Motor neuron (in vitro differentiated cells): ENCODE measurements around the gene SLC30A7. TPM values are rescaled to one million over a fixed set of nuclear protein-coding genes. Genes with fewer than 3 reads are reported as not detected.
"Not testable (repeated sequence)": the region's sequence is repeated elsewhere in the genome, so short reads cannot be mapped to it uniquely, and the experiment has no call there.

ENCODE experiments used
- ATAC-seq, 8 experiments: fragments of 200-7000 bp; cut with Tn5 transposase; replicated peaks in 6 of 8; 2 replicates each; pipeline ENCODE4 v1.8.0; 2021; ENCODE audit warnings: mild to moderate bottlenecking in 8 of 8, moderate library complexity in 8 of 8
- H3K27ac ChIP-seq, 2 donors: fragments of 250-450 bp; sonication (Bioruptor Pico); 2 replicates each; pipeline ENCODE4 v1.9.0; 2021; ENCODE audit warnings: antibody characterized with exemption in 2 of 2, mild to moderate bottlenecking in 2 of 2, moderate library complexity in 1 of 2
- H3K4me1 ChIP-seq, 2 donors: fragments of 250-450 bp; sonication (Bioruptor Pico); replicated peaks in 1 of 2; 2 replicates each; pipeline ENCODE4 v1.6.1; 2021; ENCODE audit warnings: antibody characterized with exemption in 2 of 2, mild to moderate bottlenecking in 2 of 2, moderate library complexity in 1 of 2
- H3K4me3 ChIP-seq, 5 donors: fragments of 250-450 bp; sonication (Bioruptor Pico); 2 replicates each; pipeline ENCODE4 v1.9.0; 2021; ENCODE audit warnings: antibody characterized with exemption in 5 of 5, mild to moderate bottlenecking in 5 of 5, moderate library complexity in 4 of 5
- WGBS, 10 experiments: fragments of 450-650 bp; shearing (Covaris generic); methylation state at CpG; one replicate each; pipeline ENCODE4 v1.0.0; 2022; 5-methylcytosine and 5-hydroxymethylcytosine counted together
- in situ Hi-C, 9 experiments: fragments of 400-800 bp; cut with MboI; loops; one replicate each; pipeline ENCODE4 v1.15.0; 2021; ENCODE audit warnings: low sequenced_read_pairs in 9 of 9, low pct_unique_long_range_greater_than_20kb in 2 of 9; ENCODE audit not compliant: unreplicated experiment in 9 of 9
- total RNA-seq, 8 experiments: library from RNA; unstranded; fragments of 300-600 nt; gene quantifications; 2 replicates each; pipeline versions ENCODE4 v1.2.3 to v1.2.4, GENCODE V29; 2022

SLC30A7 gene
- total RNA-seq, 8 experiments from 2014 or later: 19.6 to 27.0 (median 21.1) TPM

- no peak overlapping the region for H3K27ac ChIP-seq
- in situ Hi-C loops: loop anchor here in 4 of 9 experiments (10.0 to 25.0 kb wide), 2 partner anchors 361 to 369 kb away; no protein-coding TSS in a partner anchor
- H3K4me3 ChIP-seq: no peak overlapping the region
- no peak for ATAC-seq
- WGBS, 10 experiments: 85 to 100% (median 96%) methylated on average over 1 to 2 of the region's 2 CpGs; no CpG with 5 or more reads in 3 of the 10 experiments
- no peaks in the 10 kb centered on the region for H3K4me1 ChIP-seq
Observed at GRCh38 chr1:100926240-100926639, 30.4 kb downstream of the SLC30A7 start.

DNA sequence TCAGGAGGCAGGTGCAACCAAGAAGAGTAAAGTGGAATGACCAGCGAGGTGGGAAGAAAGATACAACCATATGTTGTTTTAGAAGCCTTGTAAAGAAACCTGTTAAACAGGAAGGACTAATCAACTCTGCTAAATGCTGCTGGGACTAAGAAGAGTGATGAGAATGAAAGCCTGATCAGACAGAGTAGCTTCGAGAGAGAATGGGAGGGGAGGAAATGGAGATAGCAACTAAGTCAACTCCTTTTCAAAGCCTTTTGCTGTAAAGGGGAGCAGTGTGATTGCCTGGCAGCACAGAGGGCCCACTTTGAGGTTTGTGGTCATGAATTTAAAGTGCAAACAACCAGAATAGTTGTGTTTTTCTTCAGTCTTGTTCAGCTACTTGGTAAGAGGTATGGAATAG, 31.4 kb downstream of the SLC30A7 start:
- no peaks in the 10 kb centered on the region for H3K4me1 ChIP-seq
- H3K27ac ChIP-seq: no peak overlapping the region
- in situ Hi-C loops: loop anchor here in 4 of 9 experiments (10.0 to 25.0 kb wide), 2 partner anchors 360 to 368 kb away; no protein-coding TSS in a partner anchor
- H3K4me3 ChIP-seq: no peak overlapping the region
- ATAC-seq: no peak
- 20 to 88% (median 55%) methylated on average over 1 to 2 of the region's 2 CpGs; no CpG with 5 or more reads in 2 of the 10 experiments for WGBS, 10 experiments

DNA sequence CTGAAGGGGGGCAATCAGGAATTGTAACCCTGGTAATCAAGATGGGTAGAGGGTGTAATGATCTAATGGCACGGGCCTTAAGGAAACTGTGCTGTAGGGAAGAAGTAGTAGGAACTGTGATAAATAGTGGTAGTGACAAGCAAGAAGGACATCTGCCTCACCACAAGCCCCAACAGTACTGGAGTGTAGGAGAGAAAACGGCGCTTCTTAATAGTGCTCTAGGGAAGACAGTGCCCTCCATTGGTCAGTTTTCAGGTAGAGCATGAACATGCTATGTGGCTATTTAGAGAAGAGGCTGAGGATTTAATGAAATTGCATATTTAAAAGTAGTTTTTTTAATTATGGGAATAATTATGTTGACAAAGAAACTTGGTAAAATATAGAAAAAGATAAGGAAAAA, 32.2 kb downstream of the SLC30A7 start:
- 78 to 100% (median 92%) methylated on average over 1 to 3 of the region's 3 CpGs for WGBS, 10 experiments
- H3K4me3 ChIP-seq: no peak overlapping the region
- ATAC-seq: no peak
- no peak overlapping the region for H3K27ac ChIP-seq
- H3K4me1 ChIP-seq: no peaks in the 10 kb centered on the region
- in situ Hi-C loops: loop anchor here in 4 of 9 experiments (10.0 to 25.0 kb wide), 2 partner anchors 359 to 367 kb away; no protein-coding TSS in a partner anchor

DNA sequence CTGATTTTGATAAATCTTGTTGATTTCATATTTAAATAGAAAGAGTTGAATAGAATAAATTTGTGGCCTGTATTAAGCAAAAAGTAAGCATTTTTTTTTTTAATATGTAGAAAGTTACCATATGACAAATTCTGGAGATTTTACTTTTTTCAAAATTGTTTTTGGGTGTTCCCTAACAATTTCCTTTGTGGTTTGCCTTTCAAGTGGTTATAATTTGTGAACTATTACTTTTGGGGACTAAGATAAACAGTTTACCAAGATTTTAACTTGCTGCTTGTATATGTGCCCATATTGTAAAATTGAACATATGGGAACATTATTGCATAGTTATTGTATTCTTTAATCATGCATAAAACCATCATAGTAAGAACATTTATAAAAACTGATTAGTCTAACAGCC, 34.6 kb downstream of the SLC30A7 start:
- Histone ChIP-seq H3K4me1 (no peaks in the 10 kb centered on the region), H3K27ac (no peak overlapping the region), H3K4me3 (no peak overlapping the region)
- ATAC-seq: no peak
- in situ Hi-C loops: loop anchor here in 3 of 9 experiments (25.0 kb wide), 1 partner anchor 357 kb away; no protein-coding TSS in a partner anchor

GRCh38 chr1:100931716-100932115, 35.8 kb downstream of the SLC30A7 start:
- in situ Hi-C loops: loop anchor here in 3 of 9 experiments (25.0 kb wide), 1 partner anchor 356 kb away; no protein-coding TSS in a partner anchor
- no peak for ATAC-seq
- Histone ChIP-seq H3K4me1 (no peaks in the 10 kb centered on the region), H3K4me3 (no peak overlapping the region), H3K27ac (no peak overlapping the region)
- 60 to 100% (median 100%) methylated on average over 1 of the region's 1 CpG; no CpG with 5 or more reads in 4 of the 10 experiments for WGBS, 10 experiments

DNA sequence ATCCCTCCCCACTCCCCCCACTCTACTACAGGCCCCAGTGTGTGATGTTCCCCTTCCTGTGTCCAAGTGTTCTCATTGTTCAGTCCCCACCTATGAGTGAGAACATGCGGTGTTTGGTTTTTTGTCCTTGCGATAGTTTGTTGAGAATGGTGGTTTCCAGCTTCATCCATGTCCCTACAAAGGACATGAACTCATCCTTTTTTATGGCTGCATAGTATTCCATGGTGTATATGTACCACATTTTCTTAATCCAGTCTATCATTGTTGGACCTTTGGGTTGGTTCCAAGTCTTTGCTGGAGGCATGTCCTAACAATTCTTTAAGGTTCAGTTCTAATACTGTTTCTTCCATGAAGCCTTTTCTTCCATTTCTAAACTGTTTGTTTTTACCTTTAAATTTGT, 37.7 kb downstream of the SLC30A7 start:
- WGBS, 10 experiments: no CpG with 5 or more reads among the region's 2 CpGs
- in situ Hi-C loops: loop anchor here in 3 of 9 experiments (25.0 kb wide), 1 partner anchor 354 kb away; no protein-coding TSS in a partner anchor
- not testable (repeated sequence) for H3K4me1 ChIP-seq

GRCh38 chr1:100936194-100936967, 40.5 kb downstream of the SLC30A7 start:
- ATAC-seq: no peak
- in situ Hi-C loops: loop anchor here in 3 of 9 experiments (25.0 kb wide), 1 partner anchor 351 kb away; no protein-coding TSS in a partner anchor
- Histone ChIP-seq H3K4me1 (no peaks in the 10 kb centered on the region), H3K27ac (no peak overlapping the region), H3K4me3 (no peak overlapping the region)

More for the DNA sequence above, 37.7 kb downstream of the SLC30A7 start:
- H3K27ac ChIP-seq, H3K4me3 ChIP-seq, ATAC-seq: not testable (repeated sequence)

DNA sequence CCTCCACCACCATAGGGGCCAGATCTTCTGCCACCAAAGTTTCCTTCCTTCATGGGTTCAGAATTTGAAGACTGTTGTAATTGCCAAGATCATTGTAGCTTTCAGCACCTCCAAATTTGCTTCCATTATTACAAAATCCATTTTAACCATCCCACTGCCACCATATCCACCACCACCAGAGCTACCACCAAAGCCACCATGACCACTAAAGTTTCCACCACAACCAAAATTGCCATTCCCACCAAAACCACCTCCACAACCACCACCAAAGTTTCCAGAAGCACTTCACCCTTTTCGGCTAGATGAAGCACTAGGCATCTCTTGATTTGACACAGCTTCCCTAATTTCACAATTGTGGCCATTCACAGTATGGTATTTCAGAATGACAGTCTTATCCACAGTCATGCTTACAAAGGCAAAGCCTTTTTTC, 45.2 kb downstream of the SLC30A7 start:
- in situ Hi-C loops: loop anchor here in 3 of 9 experiments (25.0 kb wide), 1 partner anchor 346 kb away; no protein-coding TSS in a partner anchor
- no peaks in the 10 kb centered on the region for H3K4me1 ChIP-seq
- H3K4me3 ChIP-seq: no peak overlapping the region
- WGBS, 10 experiments: 78 to 100% (median 100%) methylated on average over 1 of the region's 1 CpG; no CpG with 5 or more reads in 4 of the 10 experiments
- H3K27ac ChIP-seq: no peak overlapping the region
- ATAC-seq: no peak

GRCh38 chr1:100941580-100942216, 45.8 kb downstream of the SLC30A7 start:
- in situ Hi-C loops: loop anchor here in 3 of 9 experiments (25.0 kb wide), 1 partner anchor 346 kb away; no protein-coding TSS in a partner anchor
- Histone ChIP-seq H3K4me1 (no peaks in the 10 kb centered on the region), H3K27ac (no peak overlapping the region), H3K4me3 (no peak overlapping the region)
- 69 to 100% (median 100%) methylated on average over 1 to 9 of the region's 9 CpGs for WGBS, 10 experiments
- ATAC-seq: no peak

DNA sequence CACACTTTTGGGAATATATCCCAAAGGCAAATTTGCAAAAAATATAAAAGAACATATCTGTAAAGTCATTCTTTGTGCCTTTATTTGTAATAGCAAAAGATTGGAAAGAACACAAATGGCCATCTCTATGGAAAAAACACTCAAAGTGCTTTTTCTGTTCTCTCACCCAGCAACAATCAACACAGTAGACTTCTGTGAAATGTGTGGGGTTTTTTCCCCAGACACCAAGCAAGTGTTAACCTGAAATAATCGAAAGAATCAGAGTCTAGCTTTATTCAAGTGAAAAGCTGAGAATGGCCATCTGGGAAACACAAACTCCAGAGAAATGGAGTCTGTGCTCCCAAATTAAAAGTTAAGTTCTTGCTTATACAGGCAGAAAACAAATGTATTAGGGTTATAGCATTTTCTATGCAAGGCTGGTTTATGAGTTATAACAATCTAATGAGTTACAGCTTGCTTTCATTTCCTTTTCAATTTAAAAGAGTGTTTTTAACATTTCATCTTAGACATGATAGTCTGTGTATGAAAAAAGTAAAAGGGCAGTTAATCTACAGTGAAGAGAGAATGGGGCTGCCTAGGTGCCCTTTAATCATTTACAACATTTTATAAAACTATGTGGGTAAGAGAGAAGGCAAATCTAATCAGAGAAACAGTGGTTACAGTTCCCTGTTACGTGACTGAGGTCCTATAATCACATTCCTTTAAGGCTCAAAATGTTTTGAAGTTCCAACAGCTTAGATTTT, 46.6 kb downstream of the SLC30A7 start:
- Histone ChIP-seq H3K27ac (no peak overlapping the region), H3K4me3 (no peak overlapping the region), H3K4me1 (no peaks in the 10 kb centered on the region)
- 17 to 100% (median 84%) methylated on average over 1 to 2 of the region's 2 CpGs for WGBS, 10 experiments
- in situ Hi-C loops: loop anchor here in 3 of 9 experiments (25.0 kb wide), 1 partner anchor 345 kb away; no protein-coding TSS in a partner anchor
- ATAC-seq: peak in 1 of 8 experiments; percentile 43

- Histone ChIP-seq H3K4me3 (no peak overlapping the region), H3K27ac (no peak overlapping the region), H3K4me1 (no peaks in the 10 kb centered on the region)
- no peak for ATAC-seq
- in situ Hi-C loops: loop anchor here in 3 of 9 experiments (25.0 kb wide), 1 partner anchor 344 kb away; no protein-coding TSS in a partner anchor
- 100% methylated on average over 1 of the region's 1 CpG; no CpG with 5 or more reads in 5 of the 10 experiments for WGBS, 10 experiments
Observed at GRCh38 chr1:100943533-100943932, 47.6 kb downstream of the SLC30A7 start.

DNA sequence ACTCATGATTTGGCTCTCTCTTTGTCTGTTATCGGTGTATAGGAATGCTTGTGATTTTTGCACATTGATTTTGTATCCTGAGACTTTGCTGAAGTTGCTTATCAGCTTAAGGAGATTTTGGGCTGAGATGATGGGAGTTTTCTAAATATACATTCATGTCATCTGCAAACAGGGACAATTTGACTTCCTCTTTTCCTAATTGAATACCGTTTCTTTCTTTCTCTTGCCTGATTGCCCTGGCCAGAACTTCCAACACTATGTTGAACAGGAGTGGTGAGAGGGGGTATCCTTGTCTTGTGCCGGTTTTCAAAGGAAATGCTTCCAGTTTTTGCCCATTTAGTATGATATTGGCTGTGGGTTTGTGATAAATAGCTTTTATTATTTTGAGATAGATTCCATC, 50.2 kb downstream of the SLC30A7 start:
- not testable (repeated sequence) for H3K27ac ChIP-seq, ATAC-seq, H3K4me3 ChIP-seq
- in situ Hi-C loops: loop anchor here in 3 of 9 experiments (25.0 kb wide), 1 partner anchor 341 kb away; no protein-coding TSS in a partner anchor
- peaks cover 12 to 16% of the 10 kb centered on the region in 2 donors for H3K4me1 ChIP-seq
- 80 to 100% (median 100%) methylated on average over 1 to 3 of the region's 3 CpGs; no CpG with 5 or more reads in 3 of the 10 experiments for WGBS, 10 experiments
